ENCODE data around the gene GRK5.
A peak's percentile ranks its signal among the peaks of the same experiment; 100 is the strongest.
"Not testable (repeated sequence)": the region's sequence is repeated elsewhere in the genome, so short reads cannot be mapped to it uniquely, and the experiment has no call there.

The GRK5 gene

DNA sequence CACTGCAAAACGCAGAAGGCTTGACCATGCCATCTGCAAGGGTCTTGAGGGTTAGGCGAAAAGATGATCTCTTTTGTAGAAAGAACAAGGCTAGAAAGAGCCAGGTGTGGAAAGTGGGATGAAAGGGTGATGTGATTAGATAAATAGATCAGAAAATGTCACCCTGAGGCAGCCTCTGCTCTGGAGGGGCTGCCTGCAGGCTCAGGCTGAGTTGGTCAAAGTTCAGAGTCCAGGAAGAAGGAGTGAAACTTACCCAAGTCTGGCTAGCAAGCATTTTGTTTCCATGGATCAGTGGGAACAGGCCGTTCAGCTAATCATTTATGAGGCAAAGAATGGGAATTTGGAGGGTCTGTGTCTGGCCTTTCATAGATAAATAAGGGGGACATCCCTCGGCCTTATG lies 255.4 kb downstream of the GRK5 start:
- Histone ChIP-seq H4K20me1 (ENCODE audit: insufficient read depth, low read length, poor library complexity, severe bottlenecking) (no peaks in the 10 kb centered on the region), H3K27me3 (ENCODE audit: insufficient read depth, low read length, poor library complexity, severe bottlenecking) (no peaks in the 10 kb centered on the region), H3K4me3 (ENCODE audit: low read length, poor library complexity, severe bottlenecking) (no peak overlapping the region), H3K4me1 (ENCODE audit: insufficient read depth, low read length, poor library complexity, severe bottlenecking) (peaks cover 12% of the 10 kb centered on the region), H3F3A (ENCODE audit: low read depth) (no peaks in the 10 kb centered on the region), H3K79me2 (ENCODE audit: insufficient read depth, low read length) (no peaks in the 10 kb centered on the region), H3K9ac (ENCODE audit: low read depth, low read length, poor library complexity, severe bottlenecking) (no peak overlapping the region), H3K4me2 (ENCODE audit: low read depth, low read length, poor library complexity, severe bottlenecking) (no peak overlapping the region), H3K9me3 (ENCODE audit: insufficient read depth, low read depth, low read length) (no peaks in the 10 kb centered on the region), H2AFZ (ENCODE audit: low read length) (no peak overlapping the region), H3K9me2 (replicated peaks; ENCODE audit: low read depth, low read length) (no peaks in the 10 kb centered on the region), H3K36me3 (ENCODE audit: insufficient read depth, low read length) (no peaks in the 10 kb centered on the region)
- TF ChIP-seq, protein P1, sequence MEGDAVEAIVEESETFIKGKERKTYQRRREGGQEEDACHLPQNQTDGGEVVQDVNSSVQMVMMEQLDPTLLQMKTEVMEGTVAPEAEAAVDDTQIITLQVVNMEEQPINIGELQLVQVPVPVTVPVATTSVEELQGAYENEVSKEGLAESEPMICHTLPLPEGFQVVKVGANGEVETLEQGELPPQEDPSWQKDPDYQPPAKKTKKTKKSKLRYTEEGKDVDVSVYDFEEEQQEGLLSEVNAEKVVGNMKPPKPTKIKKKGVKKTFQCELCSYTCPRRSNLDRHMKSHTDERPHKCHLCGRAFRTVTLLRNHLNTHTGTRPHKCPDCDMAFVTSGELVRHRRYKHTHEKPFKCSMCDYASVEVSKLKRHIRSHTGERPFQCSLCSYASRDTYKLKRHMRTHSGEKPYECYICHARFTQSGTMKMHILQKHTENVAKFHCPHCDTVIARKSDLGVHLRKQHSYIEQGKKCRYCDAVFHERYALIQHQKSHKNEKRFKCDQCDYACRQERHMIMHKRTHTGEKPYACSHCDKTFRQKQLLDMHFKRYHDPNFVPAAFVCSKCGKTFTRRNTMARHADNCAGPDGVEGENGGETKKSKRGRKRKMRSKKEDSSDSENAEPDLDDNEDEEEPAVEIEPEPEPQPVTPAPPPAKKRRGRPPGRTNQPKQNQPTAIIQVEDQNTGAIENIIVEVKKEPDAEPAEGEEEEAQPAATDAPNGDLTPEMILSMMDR (conservative IDR thresholded peaks at IDR 0.05; ENCODE audit: low read length), result no peak
- no peak for TF ChIP-seq EZH2phosphoT487 (IDR thresholded peaks at IDR 0.05; ENCODE audit: borderline replicate concordance)

DNA sequence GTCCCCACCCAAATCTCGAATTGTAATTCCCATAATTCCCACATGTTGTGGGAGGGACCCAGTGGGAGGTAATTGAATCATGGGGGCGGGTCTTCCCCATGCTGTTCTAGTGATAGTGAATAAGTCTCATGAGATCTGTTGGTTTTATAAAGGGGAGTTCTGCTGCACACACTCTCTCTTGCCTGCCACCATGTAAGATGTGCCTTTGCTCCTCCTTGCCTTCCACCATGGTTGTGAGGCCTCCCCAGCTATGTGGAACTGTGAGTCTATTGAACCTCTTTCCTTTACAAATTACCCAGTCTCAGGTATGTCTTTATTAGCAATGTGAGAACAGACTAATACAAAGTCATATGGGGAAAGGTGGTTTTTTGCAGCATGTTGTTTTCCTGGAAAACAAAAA lies 255.8 kb downstream of the GRK5 start:
- H3K4me1 ChIP-seq (ENCODE audit: insufficient read depth, low read length, poor library complexity, severe bottlenecking), result peaks cover 12% of the 10 kb centered on the region
- H3F3A ChIP-seq (ENCODE audit: low read depth); H3K27me3 ChIP-seq (ENCODE audit: insufficient read depth, low read length, poor library complexity, severe bottlenecking); H2AFZ ChIP-seq (ENCODE audit: low read length); H3K9me3 ChIP-seq (ENCODE audit: insufficient read depth, low read depth, low read length); H3K4me2 ChIP-seq (ENCODE audit: low read depth, low read length, poor library complexity, severe bottlenecking); H3K9ac ChIP-seq (ENCODE audit: low read depth, low read length, poor library complexity, severe bottlenecking); H3K9me2 ChIP-seq (replicated peaks; ENCODE audit: low read depth, low read length); H4K20me1 ChIP-seq (ENCODE audit: insufficient read depth, low read length, poor library complexity, severe bottlenecking); H3K4me3 ChIP-seq (ENCODE audit: low read length, poor library complexity, severe bottlenecking); H3K79me2 ChIP-seq (ENCODE audit: insufficient read depth, low read length); H3K36me3 ChIP-seq (ENCODE audit: insufficient read depth, low read length): not testable (repeated sequence)

DNA sequence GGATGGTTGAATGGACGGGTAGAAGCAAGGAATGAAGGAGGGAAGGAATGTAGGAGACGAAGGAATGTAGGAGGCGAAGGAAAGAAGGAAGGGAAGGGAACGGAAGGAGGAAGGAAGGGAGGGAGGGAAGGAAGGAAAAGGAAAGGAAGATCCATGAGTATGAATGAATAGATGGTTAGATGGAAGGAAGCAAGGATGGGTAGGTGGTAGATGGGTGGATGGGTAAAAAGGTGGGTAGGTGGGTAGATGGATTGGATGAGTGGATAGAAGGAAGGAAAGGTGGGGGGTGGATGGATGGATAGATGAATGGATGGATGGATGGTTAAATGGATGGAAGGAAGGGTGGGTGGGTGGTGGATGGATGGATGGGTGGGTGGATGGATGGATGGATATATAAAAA lies 257.7 kb downstream of the GRK5 start:
- Histone ChIP-seq H3K9me2 (replicated peaks; ENCODE audit: low read depth, low read length) (no peaks in the 10 kb centered on the region), H3K4me1 (ENCODE audit: insufficient read depth, low read length, poor library complexity, severe bottlenecking) (peaks cover 12% of the 10 kb centered on the region), H3K4me2 (ENCODE audit: low read depth, low read length, poor library complexity, severe bottlenecking) (no peak overlapping the region), H3K9ac (ENCODE audit: low read depth, low read length, poor library complexity, severe bottlenecking) (no peak overlapping the region), H3K36me3 (ENCODE audit: insufficient read depth, low read length) (no peaks in the 10 kb centered on the region), H2AFZ (ENCODE audit: low read length) (no peak overlapping the region), H3K4me3 (ENCODE audit: low read length, poor library complexity, severe bottlenecking) (no peak overlapping the region), H3F3A (ENCODE audit: low read depth) (no peaks in the 10 kb centered on the region), H3K9me3 (ENCODE audit: insufficient read depth, low read depth, low read length) (no peaks in the 10 kb centered on the region), H4K20me1 (ENCODE audit: insufficient read depth, low read length, poor library complexity, severe bottlenecking) (no peaks in the 10 kb centered on the region), H3K27me3 (ENCODE audit: insufficient read depth, low read length, poor library complexity, severe bottlenecking) (no peaks in the 10 kb centered on the region), H3K79me2 (ENCODE audit: insufficient read depth, low read length) (no peaks in the 10 kb centered on the region)
- no peak for TF ChIP-seq EZH2phosphoT487 (IDR thresholded peaks at IDR 0.05; ENCODE audit: borderline replicate concordance)
- TF ChIP-seq, protein P1 (conservative IDR thresholded peaks at IDR 0.05; ENCODE audit: low read length), result no peak

DNA sequence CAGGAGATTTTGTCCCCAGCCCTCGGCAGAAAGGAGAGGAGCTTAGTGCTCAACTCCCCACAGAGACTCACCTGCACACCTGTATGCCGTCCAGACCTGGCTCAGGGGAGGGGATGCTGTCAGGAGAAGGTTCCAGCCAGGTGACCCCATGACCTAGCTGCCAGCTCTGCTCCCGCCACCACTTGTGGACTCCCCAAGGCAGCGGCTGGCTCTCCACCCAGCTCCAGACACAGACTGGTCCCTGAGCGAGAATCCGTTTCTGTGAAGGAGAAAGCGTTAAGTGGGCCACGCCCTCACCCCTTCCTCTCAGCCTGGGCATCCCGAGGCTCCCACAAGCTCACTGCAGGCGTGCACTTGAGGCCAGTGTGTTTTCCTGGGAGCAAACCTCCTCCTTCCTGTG lies 258.7 kb downstream of the GRK5 start:
- H3K9ac ChIP-seq (ENCODE audit: low read depth, low read length, poor library complexity, severe bottlenecking), result no peak overlapping the region
- H3K4me3 ChIP-seq (ENCODE audit: low read length, poor library complexity, severe bottlenecking), result no peak overlapping the region
- H3K27me3 ChIP-seq (ENCODE audit: insufficient read depth, low read length, poor library complexity, severe bottlenecking), result no peaks in the 10 kb centered on the region
- H3K79me2 ChIP-seq (ENCODE audit: insufficient read depth, low read length), result no peaks in the 10 kb centered on the region
- H4K20me1 ChIP-seq (ENCODE audit: insufficient read depth, low read length, poor library complexity, severe bottlenecking), result no peaks in the 10 kb centered on the region
- no peaks in the 10 kb centered on the region for H3K9me3 ChIP-seq (ENCODE audit: insufficient read depth, low read depth, low read length)
- peak overlapping the region; percentile 33 for H3K4me2 ChIP-seq (ENCODE audit: low read depth, low read length, poor library complexity, severe bottlenecking)
- no peak overlapping the region for H2AFZ ChIP-seq (ENCODE audit: low read length)
- H3K36me3 ChIP-seq (ENCODE audit: insufficient read depth, low read length), result no peaks in the 10 kb centered on the region
- H3K9me2 ChIP-seq (replicated peaks; ENCODE audit: low read depth, low read length), result no peaks in the 10 kb centered on the region
- H3F3A ChIP-seq (ENCODE audit: low read depth), result no peaks in the 10 kb centered on the region
- H3K4me1 ChIP-seq (ENCODE audit: insufficient read depth, low read length, poor library complexity, severe bottlenecking), result peaks cover 12% of the 10 kb centered on the region
- TF ChIP-seq EZH2phosphoT487 (IDR thresholded peaks at IDR 0.05; ENCODE audit: borderline replicate concordance), result no peak
- TF ChIP-seq, protein P1 (conservative IDR thresholded peaks at IDR 0.05; ENCODE audit: low read length), result no peak

Measured in Loucy (cell line).